Ramos (cell line): ENCODE measurements around the gene FRAS1.
"Not testable (repeated sequence)": the region's sequence is repeated elsewhere in the genome, so short reads cannot be mapped to it uniquely, and the experiment has no call there.

Experiments
- in situ Hi-C: fragments of 300-500 bp; cut with MboI; formaldehyde crosslinking; loops from one replicate; pipeline ENCODE4 v1.14.3; 2022; ENCODE audit warnings: low sequenced_read_pairs; ENCODE audit not compliant: unreplicated experiment

Gene FRAS1

GRCh38 chr4:78155616-78156105 is 98.5 kb downstream of the FRAS1 start:
- in situ Hi-C loops, result no loop called here

DNA sequence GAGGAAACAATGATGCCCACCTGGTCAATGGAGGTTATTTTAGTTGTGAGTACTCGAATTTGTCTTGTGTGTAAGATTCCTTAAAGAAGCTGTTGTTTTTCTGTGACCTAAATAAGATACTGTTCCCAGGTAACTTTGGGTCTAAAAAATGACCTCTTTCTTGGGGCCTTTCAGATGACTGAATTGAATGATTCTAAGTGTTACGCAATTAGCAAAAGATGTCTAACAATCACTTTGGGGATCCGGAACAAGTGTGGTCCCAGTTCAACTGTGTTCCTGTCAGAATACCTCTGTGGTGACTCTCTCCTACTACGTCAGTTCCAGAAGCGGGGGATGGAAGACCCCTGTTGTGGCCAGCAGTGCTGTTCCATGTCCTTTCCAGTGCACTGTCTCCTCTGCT is 99.4 kb downstream of the FRAS1 start:
- in situ Hi-C loops, result no loop called here

- in situ Hi-C loops, result no loop called here
Measured at GRCh38 chr4:78162342-78162741, 105.2 kb downstream of the FRAS1 start.

GRCh38 chr4:78162821-78163220 is 105.7 kb downstream of the FRAS1 start:
- in situ Hi-C loops, result no loop called here

DNA sequence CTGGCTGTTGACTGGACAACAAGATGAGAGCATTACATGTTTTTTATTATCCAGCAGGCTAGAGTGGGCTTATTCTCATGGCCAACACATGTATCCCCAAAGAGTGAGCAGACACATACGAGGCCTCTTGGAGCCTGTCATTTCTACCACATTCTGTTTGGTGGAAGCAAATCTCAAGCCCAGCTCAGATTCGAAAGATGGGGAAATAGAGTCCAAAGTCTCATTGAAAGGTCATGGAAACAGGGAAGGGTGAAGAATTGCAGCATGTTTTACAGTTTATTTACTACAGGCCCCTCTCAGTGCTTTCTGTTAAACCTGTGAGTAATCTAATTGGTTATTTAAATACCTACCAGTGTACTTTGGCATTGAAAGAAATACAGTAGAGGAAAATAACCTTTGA is 108.6 kb downstream of the FRAS1 start:
- in situ Hi-C loops, result no loop called here

- in situ Hi-C loops, result no loop called here
Measured at GRCh38 chr4:78166622-78167021, 109.5 kb downstream of the FRAS1 start.

GRCh38 chr4:78167510-78167909 is 110.4 kb downstream of the FRAS1 start:
- in situ Hi-C loops, result no loop called here

GRCh38 chr4:78168029-78168428 is 110.9 kb downstream of the FRAS1 start:
- in situ Hi-C loops, result no loop called here

DNA sequence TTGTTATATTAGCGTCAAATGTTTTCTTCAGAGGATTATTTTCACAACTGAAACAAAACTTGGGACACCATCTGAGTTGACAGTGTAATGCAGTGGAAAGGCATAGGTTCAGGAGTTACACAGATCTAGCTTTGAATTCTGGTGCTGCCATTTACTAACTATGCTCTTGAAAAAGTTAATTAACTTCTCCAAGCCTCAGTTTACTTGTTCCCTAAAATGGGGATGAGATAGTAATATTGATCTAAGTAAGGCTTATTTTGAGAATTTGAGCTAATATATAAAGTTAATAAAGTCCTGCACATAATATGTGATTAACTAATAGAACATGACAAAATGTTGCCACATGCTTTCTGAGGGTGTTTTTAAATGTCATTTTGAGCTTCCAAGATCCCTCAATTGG is 112.6 kb downstream of the FRAS1 start:
- in situ Hi-C loops, result no loop called here

DNA sequence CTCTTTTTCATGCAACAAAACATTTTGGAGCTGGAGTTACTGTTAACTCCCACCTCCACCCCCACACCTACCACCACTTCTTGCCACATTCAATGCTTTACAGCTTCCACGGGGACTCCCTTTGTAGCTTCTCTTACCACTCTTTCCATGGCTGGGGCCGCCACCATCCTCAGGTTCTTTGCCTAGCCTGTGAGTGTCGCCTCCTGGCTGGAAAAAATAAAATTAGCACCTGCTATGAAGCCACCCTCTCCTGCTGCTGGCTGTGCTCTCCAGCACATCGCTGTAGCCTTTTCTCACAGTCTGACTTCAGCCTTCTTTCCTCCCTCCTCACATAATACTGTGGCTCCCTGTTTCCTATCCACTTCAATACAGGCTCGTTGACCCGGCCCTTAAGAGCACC is 114.4 kb downstream of the FRAS1 start:
- in situ Hi-C loops, result no loop called here

DNA sequence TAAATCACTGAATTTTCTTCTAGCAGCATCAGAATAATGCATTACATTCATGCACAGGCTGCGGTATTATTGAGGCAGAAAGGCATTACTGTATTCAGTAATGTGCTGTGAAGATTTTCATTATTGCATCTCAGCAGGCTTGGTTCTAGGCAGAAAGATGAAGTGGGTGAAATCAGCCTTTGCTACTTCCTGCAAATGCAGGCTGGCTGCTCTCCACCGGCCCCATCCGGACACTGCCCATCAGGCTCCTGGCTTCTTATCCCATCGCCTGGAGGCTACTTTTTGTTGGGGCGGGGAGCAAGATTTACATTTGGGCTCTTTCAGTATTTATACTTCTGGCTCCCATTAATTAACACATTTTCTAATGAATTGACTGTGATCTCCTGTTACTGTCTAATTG is 117.8 kb downstream of the FRAS1 start:
- in situ Hi-C loops, result no loop called here

- in situ Hi-C loops, result no loop called here
Measured at GRCh38 chr4:78179196-78179595, 122.1 kb downstream of the FRAS1 start.

DNA sequence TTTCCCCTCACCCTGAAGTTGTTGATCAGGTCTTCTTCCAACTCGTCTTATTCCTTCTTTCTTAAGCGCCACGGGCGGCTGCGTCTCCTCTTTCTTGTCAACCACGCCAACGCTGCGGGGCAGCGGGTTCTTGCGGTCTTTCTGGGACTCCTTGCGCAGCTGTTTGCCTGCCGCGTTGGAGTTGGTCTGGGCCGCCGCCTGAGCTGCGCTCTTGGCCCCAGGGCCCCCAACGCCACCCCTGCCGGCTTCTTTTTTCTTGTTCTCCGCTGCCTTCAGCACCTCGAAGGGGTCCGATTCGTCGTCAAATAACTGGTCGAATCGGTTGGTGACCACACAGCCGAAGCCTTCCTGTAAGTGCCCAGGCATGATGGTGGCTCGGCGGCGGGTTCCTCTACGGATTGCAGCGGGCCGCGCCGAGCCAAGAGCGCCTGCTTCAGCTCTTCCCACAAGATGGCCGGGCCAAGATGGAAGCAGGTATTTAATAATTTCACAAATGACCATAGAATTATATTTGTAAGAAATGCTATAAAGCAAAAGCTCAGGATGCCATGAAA is 124.6 kb downstream of the FRAS1 start:
- in situ Hi-C loops, result not testable (repeated sequence)

- in situ Hi-C loops, result no loop called here
Measured at GRCh38 chr4:78184584-78184983, 127.5 kb downstream of the FRAS1 start.

GRCh38 chr4:78185117-78185516 is 128.0 kb downstream of the FRAS1 start:
- in situ Hi-C loops, result no loop called here

- in situ Hi-C loops, result no loop called here
Measured at GRCh38 chr4:78186597-78187543, 129.7 kb downstream of the FRAS1 start.

DNA sequence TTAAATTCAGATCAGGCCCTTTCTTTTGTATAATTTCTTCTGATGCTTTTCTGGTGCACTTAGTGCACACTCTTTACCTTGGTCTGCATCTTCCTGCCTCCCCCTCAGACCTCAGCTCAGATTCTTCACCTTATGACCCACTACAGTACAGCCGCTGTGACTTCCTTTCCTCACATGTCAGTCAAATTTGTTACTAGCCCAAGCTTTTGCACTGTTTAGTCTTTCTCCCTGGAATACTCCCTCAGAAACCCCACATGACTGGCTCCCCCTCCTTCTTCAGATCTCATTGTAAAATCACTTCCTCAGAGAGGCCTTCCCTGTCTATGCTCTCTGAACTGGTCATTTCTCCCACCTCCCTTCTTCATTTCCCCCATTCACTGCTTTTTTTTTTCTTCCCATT is 132.9 kb downstream of the FRAS1 start:
- in situ Hi-C loops, result no loop called here

DNA sequence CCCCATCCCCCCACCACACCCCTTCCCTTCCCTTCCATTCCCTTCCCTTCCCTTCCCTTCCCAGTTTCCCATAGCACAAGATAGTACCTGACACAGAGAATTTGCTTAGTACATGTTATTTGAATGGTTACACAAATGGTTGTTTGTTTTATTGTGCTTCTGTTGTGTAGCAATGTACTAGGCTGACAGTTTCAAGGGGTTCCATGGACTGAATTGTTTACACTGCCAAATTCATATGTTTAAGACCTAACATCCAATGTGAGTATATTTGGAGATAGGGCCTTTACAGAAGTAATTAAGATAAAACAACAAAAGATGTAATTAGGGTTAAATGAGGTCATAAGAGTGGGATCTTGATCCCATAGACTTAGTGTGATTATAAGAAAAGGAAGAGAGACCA is 133.5 kb downstream of the FRAS1 start:
- in situ Hi-C loops, result no loop called here

DNA sequence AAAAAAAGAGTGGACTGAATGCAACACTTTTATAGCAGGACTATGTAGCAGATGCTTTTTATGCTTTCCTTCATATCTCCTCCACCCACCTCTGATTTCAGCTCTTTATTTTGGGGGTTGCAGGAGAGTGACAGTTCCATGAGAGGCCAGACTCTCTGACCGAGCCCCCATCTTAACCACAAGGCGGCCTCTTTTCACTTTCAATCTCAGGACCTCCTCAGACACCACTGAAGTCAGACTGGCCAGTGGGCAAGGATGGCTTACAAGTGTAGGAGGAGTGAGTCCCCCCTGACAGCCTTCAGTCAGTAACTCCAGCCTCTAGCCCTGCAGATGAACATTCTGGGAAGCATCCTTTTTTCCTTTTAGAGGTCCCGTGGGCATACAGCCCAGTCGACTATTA is 140.8 kb downstream of the FRAS1 start:
- in situ Hi-C loops, result no loop called here

DNA sequence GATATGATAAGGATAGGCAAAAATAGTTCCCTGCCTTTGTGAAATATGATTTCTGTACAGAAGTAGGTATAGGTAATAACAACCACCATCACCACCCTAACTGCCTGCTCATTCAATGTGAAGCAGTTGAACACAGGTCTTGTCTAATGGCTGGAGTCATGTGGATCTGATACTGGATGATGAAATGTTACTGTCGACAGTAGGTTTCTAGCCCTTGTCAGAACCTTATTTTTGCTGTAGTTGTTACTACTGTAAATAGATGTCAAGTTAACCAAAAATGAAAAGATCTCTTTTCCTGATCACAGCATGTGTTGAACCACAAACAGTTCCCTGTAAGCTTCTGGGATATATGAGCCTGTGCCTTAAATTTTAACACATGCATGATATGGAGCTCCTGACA is 142.9 kb downstream of the FRAS1 start:
- in situ Hi-C loops, result no loop called here

GRCh38 chr4:78200949-78201348 is 143.8 kb downstream of the FRAS1 start:
- in situ Hi-C loops, result no loop called here

- in situ Hi-C loops, result no loop called here
Measured at GRCh38 chr4:78204176-78204575, 147.1 kb downstream of the FRAS1 start.
